ENCODE results near the gene OLFML1. TPM values are rescaled to one million over a fixed set of nuclear protein-coding genes. Genes with fewer than 3 reads are reported as not detected.

Gene OLFML1
- total RNA-seq, 1 experiment from 2014 or later, result not detected

DNA sequence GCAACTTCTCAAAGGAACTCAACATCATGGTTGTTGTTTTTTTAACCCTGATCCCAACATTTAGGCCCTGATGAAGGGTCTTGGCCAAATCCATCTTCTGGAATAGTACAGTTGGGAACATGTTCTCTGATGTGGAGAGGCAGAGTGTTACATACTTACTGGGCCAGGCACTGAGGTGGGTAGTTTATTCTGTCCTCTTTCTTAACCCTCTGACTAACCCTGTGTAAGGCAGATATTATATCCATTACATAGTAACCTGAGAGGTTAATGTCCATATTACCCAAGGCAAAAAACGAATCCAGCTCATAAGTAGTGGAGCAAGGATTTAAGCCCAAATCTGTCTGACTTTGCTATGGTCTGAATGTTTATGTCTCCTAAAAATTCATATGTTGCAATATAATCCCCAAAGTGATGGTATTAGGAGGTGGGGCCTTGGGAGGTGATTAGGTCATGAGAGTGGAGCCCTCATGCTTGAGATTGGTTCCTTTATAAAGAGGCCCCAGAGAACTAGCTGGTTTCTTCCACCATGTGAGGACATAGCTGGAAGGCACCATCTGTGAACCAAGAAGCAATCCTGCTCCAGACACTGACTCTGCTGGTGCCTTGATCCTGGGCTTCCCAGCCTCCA lies 44.8 kb downstream of the OLFML1 start:
- CTCF ChIA-PET, result interaction anchor here (1.6 kb wide), 1 partner anchor 17 kb away, joined by 3 read pairs; the partner anchor contains the start of gene PPFIBP2
- Mint-ChIP-seq H3K27me3 (ENCODE audit: unreplicated experiment) (peaks cover 44% of the 10 kb centered on the region), H3K9me3 (ENCODE audit: low read depth, unreplicated experiment) (no peaks in the 10 kb centered on the region), H3K27ac (ENCODE audit: unreplicated experiment) (no peak overlapping the region), H3K4me1 (ENCODE audit: low read depth, unreplicated experiment) (no peaks in the 10 kb centered on the region), H3K36me3 (ENCODE audit: insufficient read depth, unreplicated experiment) (no peaks in the 10 kb centered on the region), H3K4me3 (ENCODE audit: low read depth, unreplicated experiment) (no peak overlapping the region)
- DNase-seq, result no peak
- TF ChIP-seq, protein P1, sequence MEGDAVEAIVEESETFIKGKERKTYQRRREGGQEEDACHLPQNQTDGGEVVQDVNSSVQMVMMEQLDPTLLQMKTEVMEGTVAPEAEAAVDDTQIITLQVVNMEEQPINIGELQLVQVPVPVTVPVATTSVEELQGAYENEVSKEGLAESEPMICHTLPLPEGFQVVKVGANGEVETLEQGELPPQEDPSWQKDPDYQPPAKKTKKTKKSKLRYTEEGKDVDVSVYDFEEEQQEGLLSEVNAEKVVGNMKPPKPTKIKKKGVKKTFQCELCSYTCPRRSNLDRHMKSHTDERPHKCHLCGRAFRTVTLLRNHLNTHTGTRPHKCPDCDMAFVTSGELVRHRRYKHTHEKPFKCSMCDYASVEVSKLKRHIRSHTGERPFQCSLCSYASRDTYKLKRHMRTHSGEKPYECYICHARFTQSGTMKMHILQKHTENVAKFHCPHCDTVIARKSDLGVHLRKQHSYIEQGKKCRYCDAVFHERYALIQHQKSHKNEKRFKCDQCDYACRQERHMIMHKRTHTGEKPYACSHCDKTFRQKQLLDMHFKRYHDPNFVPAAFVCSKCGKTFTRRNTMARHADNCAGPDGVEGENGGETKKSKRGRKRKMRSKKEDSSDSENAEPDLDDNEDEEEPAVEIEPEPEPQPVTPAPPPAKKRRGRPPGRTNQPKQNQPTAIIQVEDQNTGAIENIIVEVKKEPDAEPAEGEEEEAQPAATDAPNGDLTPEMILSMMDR (IDR thresholded peaks at IDR 0.05; ENCODE audit: unreplicated experiment), result no peak
- intact Hi-C loops (cut with micrococcal nuclease; ENCODE audit: unreplicated experiment), result no loop called here
- BruUV-seq (replicated peaks), result no TSS peak

DNA sequence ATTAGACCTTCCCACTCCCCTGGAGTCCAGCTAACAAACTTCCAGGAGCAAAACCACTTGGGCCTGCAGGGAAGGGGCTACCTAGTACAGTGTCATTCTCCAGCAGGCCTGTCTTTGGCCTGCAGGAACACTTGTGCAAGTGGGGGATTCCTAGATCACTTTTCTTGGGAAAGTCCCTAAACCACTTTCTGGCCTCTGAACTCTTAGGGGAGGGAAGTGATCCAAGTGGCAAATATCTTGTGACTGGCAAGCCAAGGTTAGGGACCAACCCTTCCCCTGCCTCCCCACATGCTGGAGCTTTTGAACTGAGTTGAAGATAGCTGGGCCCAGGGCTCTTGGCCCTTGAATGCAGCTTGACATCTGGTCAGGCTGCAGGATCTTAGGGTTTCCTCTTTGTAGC lies 45.7 kb downstream of the OLFML1 start:
- no peak overlapping the region for H3K27ac Mint-ChIP-seq (ENCODE audit: unreplicated experiment)
- BruUV-seq (replicated peaks), result no TSS peak
- no peak for DNase-seq
- CTCF ChIA-PET, result interaction anchor here (1.6 kb wide), 1 partner anchor 18 kb away, joined by 3 read pairs; the partner anchor contains the start of gene PPFIBP2
- no peaks in the 10 kb centered on the region for H3K9me3 Mint-ChIP-seq (ENCODE audit: low read depth, unreplicated experiment)
- peaks cover 3% of the 10 kb centered on the region for H3K4me1 Mint-ChIP-seq (ENCODE audit: low read depth, unreplicated experiment)
- intact Hi-C loops (cut with micrococcal nuclease; ENCODE audit: unreplicated experiment), result no loop called here
- H3K4me3 Mint-ChIP-seq (ENCODE audit: low read depth, unreplicated experiment), result no peak overlapping the region
- no peaks in the 10 kb centered on the region for H3K36me3 Mint-ChIP-seq (ENCODE audit: insufficient read depth, unreplicated experiment)
- peaks cover 44% of the 10 kb centered on the region for H3K27me3 Mint-ChIP-seq (ENCODE audit: unreplicated experiment)
- TF ChIP-seq, protein P1 (IDR thresholded peaks at IDR 0.05; ENCODE audit: unreplicated experiment), result no peak

DNA sequence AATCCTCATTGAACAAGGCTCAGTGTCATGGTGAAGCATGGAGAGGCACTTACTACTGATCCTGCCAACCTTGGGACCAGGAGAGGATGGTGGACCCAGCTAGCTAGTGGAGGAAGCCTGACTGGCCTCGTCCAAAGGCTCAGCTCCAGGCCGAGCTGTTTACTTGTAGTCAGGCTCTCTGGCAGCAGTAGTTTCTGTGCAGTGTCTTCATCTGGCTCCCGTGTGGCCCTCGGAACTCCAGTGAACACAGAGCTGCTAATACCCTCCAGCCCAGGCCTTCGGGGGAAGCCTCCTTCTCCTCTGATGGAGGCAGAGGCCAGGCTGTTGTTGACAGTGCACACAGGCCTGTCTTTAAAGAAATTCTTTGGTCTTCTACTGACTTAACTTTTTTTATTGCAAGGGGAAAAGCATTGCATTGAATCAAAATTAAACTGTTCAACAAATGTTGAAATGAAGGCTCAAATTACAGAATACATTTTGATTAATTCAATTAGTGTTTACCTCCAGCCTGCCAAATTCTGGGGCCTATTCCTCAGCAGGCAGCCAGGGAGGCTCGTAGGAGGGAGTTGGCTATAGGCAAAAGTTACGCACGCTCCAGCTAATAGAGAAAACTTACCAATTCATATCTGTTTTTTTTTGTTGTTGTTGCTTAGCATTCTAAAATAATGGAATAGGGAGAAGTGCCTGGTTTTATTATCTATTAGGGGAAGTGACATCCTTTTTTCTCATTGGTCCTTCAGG lies 47.3 kb downstream of the OLFML1 start:
- BruUV-seq (replicated peaks), result no TSS peak
- Mint-ChIP-seq H3K36me3 (ENCODE audit: insufficient read depth, unreplicated experiment) (no peaks in the 10 kb centered on the region), H3K4me3 (ENCODE audit: low read depth, unreplicated experiment) (no peak overlapping the region), H3K27me3 (ENCODE audit: unreplicated experiment) (peaks cover 48% of the 10 kb centered on the region), H3K4me1 (ENCODE audit: low read depth, unreplicated experiment) (peaks cover 11% of the 10 kb centered on the region), H3K27ac (ENCODE audit: unreplicated experiment) (no peak overlapping the region), H3K9me3 (ENCODE audit: low read depth, unreplicated experiment) (no peaks in the 10 kb centered on the region)
- no peak for DNase-seq
- TF ChIP-seq, protein P1 (IDR thresholded peaks at IDR 0.05; ENCODE audit: unreplicated experiment), result no peak
- intact Hi-C loops (cut with micrococcal nuclease; ENCODE audit: unreplicated experiment), result no loop called here
- CTCF ChIA-PET, result no interaction called here

DNA sequence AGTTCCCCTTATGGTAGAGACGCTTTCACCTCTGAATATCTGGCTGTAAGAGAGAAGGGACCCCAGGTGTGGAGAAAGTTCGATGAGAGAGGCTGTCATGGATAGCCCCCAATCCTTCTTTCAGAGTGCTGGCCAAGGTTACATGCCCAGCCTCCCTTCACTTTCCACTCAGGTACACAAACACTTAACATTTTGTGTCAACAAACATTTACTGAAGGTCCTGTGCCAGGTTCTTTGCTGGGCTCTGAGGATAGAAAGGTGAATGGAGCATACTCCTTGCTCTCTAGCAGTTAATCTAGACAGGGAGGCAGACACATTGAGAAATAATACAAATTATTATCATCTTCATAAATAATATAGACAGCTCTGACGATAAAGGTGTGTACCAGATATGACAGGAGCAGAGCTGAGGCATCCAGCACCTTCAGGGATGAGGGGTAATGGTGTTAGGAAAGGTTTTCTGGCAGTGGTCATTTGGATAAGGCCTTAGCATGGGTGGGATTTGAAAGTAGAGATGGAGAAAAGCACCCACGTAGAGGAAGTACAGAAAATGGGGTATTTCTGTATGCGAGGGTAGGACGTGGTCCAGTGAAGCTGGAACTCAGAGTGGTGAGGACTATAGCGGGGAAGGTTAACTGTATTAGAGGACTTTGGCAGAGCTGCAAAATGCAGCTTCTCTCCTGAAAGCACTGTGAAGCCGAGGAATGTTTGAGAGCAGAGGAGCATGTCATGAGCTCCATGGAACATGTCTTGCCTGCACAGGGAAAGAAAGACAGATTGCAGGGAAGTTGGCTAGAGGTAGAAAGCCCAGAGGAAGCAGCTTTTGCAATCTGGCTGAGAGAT lies 48.1 kb downstream of the OLFML1 start:
- CTCF ChIA-PET, result no interaction called here

More for the DNA sequence above, 48.1 kb downstream of the OLFML1 start:
- H3K27ac Mint-ChIP-seq (ENCODE audit: unreplicated experiment), result no peak overlapping the region
- intact Hi-C loops (cut with micrococcal nuclease; ENCODE audit: unreplicated experiment), result no loop called here
- no peaks in the 10 kb centered on the region for H3K9me3 Mint-ChIP-seq (ENCODE audit: low read depth, unreplicated experiment)
- no peaks in the 10 kb centered on the region for H3K36me3 Mint-ChIP-seq (ENCODE audit: insufficient read depth, unreplicated experiment)
- TF ChIP-seq, protein P1 (IDR thresholded peaks at IDR 0.05; ENCODE audit: unreplicated experiment), result no peak
- BruUV-seq (replicated peaks), result no TSS peak
- no peak overlapping the region for H3K4me3 Mint-ChIP-seq (ENCODE audit: low read depth, unreplicated experiment)
- no peak for DNase-seq
- peaks cover 11% of the 10 kb centered on the region for H3K4me1 Mint-ChIP-seq (ENCODE audit: low read depth, unreplicated experiment)
- H3K27me3 Mint-ChIP-seq (ENCODE audit: unreplicated experiment), result peaks cover 55% of the 10 kb centered on the region
